Fibroblast of villous mesenchyme (primary cell): ENCODE data around the gene LMBRD2. TPM values are rescaled to one million over a fixed set of nuclear protein-coding genes. Genes with fewer than 3 reads are reported as not detected.
A peak's percentile ranks its signal among the peaks of the same experiment; 100 is the strongest.

Source experiments
- DNase-seq: peaks from one replicate; pipeline ENCODE4 v3.0.0-alpha.2; 2010; ENCODE audit warnings: low read depth
- H3K4me3 ChIP-seq: 2 replicates; pipeline ENCODE4 v1.5.1; 2011; ENCODE audit warnings: low read depth, mild to moderate bottlenecking, low read length
- total RNA-seq: library from RNA; depleted of rRNA; stranded (reverse); fragments of >200 nt; gene quantifications from 2 replicates; pipeline ENCODE4 v1.2.3, GENCODE V29; 2012
- TF ChIP-seq, protein P1 (sequence below): IDR thresholded peaks from 2 replicates; pipeline ENCODE4 v1.5.1; 2012; ENCODE audit warnings: low read depth, mild to moderate bottlenecking, low read length; ENCODE audit not compliant: insufficient read depth

Gene LMBRD2
- total RNA-seq, 1 donor: 23.7 TPM

- DNase-seq: peak; percentile 36
- TF ChIP-seq, protein P1, sequence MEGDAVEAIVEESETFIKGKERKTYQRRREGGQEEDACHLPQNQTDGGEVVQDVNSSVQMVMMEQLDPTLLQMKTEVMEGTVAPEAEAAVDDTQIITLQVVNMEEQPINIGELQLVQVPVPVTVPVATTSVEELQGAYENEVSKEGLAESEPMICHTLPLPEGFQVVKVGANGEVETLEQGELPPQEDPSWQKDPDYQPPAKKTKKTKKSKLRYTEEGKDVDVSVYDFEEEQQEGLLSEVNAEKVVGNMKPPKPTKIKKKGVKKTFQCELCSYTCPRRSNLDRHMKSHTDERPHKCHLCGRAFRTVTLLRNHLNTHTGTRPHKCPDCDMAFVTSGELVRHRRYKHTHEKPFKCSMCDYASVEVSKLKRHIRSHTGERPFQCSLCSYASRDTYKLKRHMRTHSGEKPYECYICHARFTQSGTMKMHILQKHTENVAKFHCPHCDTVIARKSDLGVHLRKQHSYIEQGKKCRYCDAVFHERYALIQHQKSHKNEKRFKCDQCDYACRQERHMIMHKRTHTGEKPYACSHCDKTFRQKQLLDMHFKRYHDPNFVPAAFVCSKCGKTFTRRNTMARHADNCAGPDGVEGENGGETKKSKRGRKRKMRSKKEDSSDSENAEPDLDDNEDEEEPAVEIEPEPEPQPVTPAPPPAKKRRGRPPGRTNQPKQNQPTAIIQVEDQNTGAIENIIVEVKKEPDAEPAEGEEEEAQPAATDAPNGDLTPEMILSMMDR: no peak
- no peak overlapping the region for H3K4me3 ChIP-seq
These were observed 42.8 kb downstream of the LMBRD2 start for GRCh38 chr5:36108758-36109460.

GRCh38 chr5:36105819-36106218, 45.9 kb downstream of the LMBRD2 start:
- peak; percentile 25 for DNase-seq
- TF ChIP-seq, protein P1: no peak

DNA sequence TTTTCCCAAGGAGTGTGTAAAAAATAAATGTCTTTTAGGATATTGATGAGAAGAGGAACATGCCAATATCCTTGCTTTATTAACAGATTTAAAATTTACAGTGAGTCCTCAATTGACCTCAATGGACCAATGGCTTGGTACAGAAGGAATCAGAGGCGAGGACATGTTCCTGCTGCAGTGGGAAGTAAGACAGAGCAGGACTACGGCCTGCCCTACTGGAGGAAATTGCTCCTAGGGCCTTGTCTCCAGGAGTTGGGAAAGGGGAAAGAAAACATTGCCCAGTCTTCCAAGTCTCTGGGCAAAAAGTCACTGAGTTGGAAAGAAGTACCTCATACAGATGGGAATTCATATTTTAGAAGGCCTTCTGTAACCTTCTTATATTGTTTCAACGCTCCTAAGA, 51.9 kb downstream of the LMBRD2 start:
- TF ChIP-seq, protein P1: no peak
- H3K4me3 ChIP-seq: no peak overlapping the region
- no peak for DNase-seq

More at GRCh38 chr5:36105819-36106218, 45.9 kb downstream of the LMBRD2 start:
- no peak overlapping the region for H3K4me3 ChIP-seq

DNA sequence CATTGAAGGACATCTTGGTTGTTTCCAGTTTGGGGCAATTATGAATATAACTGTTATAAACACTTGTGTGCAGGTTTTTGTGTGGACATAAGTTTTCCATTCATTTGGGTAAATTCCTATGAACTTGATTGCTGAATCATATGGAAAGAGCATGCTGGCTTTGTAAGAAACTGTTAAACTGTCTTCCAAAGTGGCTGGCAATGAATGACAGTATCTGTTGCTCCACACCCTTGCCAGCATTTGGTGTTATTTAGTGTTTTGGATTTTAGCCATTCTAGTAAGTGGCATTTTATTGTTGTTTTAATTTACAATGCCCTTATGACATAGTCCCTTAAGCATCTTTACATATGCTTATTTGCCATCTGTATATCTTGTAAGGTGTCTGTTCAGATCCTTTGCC, 55.2 kb downstream of the LMBRD2 start:
- H3K4me3 ChIP-seq: no peak overlapping the region
- TF ChIP-seq, protein P1: no peak
- no peak for DNase-seq

DNA sequence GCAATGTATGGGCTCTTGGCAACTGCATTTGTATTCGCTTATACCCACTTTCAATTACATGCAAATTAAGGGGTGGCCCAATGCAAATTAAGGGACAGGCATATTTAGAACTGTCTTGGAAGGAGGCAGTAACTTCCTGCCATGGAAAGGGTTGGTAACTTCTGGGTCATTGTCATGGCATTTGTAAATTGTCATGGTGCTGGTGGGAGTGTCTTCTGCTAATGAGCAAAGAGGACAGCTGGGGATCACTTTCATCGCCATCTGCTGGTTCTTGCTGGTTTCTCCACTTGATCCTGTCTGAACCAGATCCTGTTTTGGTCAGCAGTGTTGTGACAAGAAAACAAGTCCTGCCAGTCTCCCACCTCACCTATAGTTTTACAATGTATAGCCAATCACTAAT, 61.7 kb downstream of the LMBRD2 start:
- TF ChIP-seq, protein P1: peak; percentile 49
- DNase-seq: peak; percentile 31
- no peak overlapping the region for H3K4me3 ChIP-seq

GRCh38 chr5:36079200-36079781, 72.4 kb downstream of the LMBRD2 start:
- DNase-seq: peak; percentile 59
- no peak overlapping the region for H3K4me3 ChIP-seq
- TF ChIP-seq, protein P1: peak; percentile 78
